Uterus (tissue), 4 donors: ENCODE data around the gene DENND4B. TPM values are rescaled to one million over a fixed set of nuclear protein-coding genes. Genes with fewer than 3 reads are reported as not detected.
A peak's percentile ranks its signal among the peaks of the same experiment; 100 is the strongest.
"Not testable (repeated sequence)": the region's sequence is repeated elsewhere in the genome, so short reads cannot be mapped to it uniquely, and the experiment has no call there.

Source experiments
- DNase-seq, 2 donors: peaks; one replicate each; pipeline ENCODE4 v3.0.0-alpha.2; 2019 to 2020
- H3K27ac ChIP-seq, 2 donors: fragments of 200-600 bp; sonication (generic); 1 replicate in 1 of 2; 2 replicates in 1 of 2; pipeline ENCODE4 v1.5.1; 2016 to 2018
- H3K27me3 ChIP-seq, 2 donors: fragments of 200-600 bp; sonication (generic); one replicate each; pipeline ENCODE4 v1.5.1; 2018 to 2019; ENCODE audit warnings: control low read depth in 1 of 2
- H3K36me3 ChIP-seq, 2 donors: fragments of 200-600 bp; sonication (generic); one replicate each; pipeline ENCODE4 v1.5.1; 2019; ENCODE audit warnings: control low read depth in 1 of 2
- H3K4me1 ChIP-seq, 2 donors: fragments of 200-600 bp; sonication (generic); one replicate each; pipeline ENCODE4 v1.5.1; 2018 to 2019; ENCODE audit warnings: control low read depth in 1 of 2
- H3K4me3 ChIP-seq, 2 donors: fragments of 200-600 bp; sonication (generic); 1 replicate in 1 of 2; 2 replicates in 1 of 2; pipeline ENCODE4 v1.5.1; 2018 to 2019; ENCODE audit warnings: mild to moderate bottlenecking in 1 of 2
- H3K9me3 ChIP-seq, 2 donors: fragments of 200-600 bp; sonication (generic); one replicate each; pipeline ENCODE4 v1.5.1; 2019; ENCODE audit warnings: control low read depth in 1 of 2
- POLR2A ChIP-seq, 2 donors: fragments of 450-650 bp; IDR thresholded peaks; one replicate each; pipeline ENCODE4 v1.6.1; 2016; ENCODE audit warnings: antibody characterized with exemption in 2 of 2, mild to moderate bottlenecking in 1 of 2, moderate library complexity in 1 of 2
- intact Hi-C: fragments of 100-400 bp; cut with DNase I; formaldehyde crosslinking; loops from one replicate; pipeline ENCODE4 v1.15.1; 2023; ENCODE audit warnings: low total_unique reads
- total RNA-seq, 4 donors: library from RNA; depleted of rRNA in 3 of 4; stranded (reverse); fragments of >200 nt in 3 of 4; gene quantifications; one replicate each; pipeline versions ENCODE4 v1.1.0 to v1.2.4, GENCODE V29; 2014 to 2023
- TF ChIP-seq, protein P1 (sequence below), 4 experiments: fragments of 200-600 bp in 2 of 4; fragments of 450-650 bp in 2 of 4; sonication (generic) in 2 of 4; IDR thresholded peaks; one replicate each; pipeline ENCODE4 v1.5.1; 2016 to 2019; ENCODE audit warnings: antibody characterized with exemption in 4 of 4, mild to moderate bottlenecking in 2 of 4, moderate library complexity in 1 of 4
- donor health status: DM: yes; HTN: yes; CAD: no.

The DENND4B gene
- total RNA-seq, 4 donors from 2014 or later = 5.6 to 94.9 (median 30.1) TPM

DNA sequence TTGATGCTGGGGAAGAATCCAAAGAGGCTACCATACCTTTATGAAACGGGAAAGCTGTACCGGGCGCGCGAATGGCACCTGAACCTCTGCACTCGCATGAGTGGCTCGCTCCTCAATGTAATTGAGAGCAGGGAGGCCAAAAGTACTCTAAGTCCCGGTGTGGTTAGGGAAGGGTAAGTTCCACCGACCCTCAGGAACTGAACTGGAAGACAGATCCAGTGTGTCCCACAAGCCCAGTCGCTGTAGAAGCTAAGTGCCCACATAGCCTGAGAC is 24.8 kb downstream of the DENND4B start:
- Histone ChIP-seq H3K27ac (peak overlapping the region; percentile 88 to 97), H3K4me3 (peak overlapping the region; percentile 67 to 95), H3K9me3 (no peaks in the 10 kb centered on the region), H3K4me1 (peaks cover 4 to 13% of the 10 kb centered on the region in 2 donors), H3K27me3 (no peaks in the 10 kb centered on the region), H3K36me3 (no peaks in the 10 kb centered on the region)
- TF ChIP-seq, protein P1, sequence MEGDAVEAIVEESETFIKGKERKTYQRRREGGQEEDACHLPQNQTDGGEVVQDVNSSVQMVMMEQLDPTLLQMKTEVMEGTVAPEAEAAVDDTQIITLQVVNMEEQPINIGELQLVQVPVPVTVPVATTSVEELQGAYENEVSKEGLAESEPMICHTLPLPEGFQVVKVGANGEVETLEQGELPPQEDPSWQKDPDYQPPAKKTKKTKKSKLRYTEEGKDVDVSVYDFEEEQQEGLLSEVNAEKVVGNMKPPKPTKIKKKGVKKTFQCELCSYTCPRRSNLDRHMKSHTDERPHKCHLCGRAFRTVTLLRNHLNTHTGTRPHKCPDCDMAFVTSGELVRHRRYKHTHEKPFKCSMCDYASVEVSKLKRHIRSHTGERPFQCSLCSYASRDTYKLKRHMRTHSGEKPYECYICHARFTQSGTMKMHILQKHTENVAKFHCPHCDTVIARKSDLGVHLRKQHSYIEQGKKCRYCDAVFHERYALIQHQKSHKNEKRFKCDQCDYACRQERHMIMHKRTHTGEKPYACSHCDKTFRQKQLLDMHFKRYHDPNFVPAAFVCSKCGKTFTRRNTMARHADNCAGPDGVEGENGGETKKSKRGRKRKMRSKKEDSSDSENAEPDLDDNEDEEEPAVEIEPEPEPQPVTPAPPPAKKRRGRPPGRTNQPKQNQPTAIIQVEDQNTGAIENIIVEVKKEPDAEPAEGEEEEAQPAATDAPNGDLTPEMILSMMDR (IDR thresholded peaks at IDR 0.05) = no peak
- TF ChIP-seq POLR2A (IDR thresholded peaks at IDR 0.05) = no peak
- intact Hi-C loops = no loop called here
- DNase-seq = no peak

DNA sequence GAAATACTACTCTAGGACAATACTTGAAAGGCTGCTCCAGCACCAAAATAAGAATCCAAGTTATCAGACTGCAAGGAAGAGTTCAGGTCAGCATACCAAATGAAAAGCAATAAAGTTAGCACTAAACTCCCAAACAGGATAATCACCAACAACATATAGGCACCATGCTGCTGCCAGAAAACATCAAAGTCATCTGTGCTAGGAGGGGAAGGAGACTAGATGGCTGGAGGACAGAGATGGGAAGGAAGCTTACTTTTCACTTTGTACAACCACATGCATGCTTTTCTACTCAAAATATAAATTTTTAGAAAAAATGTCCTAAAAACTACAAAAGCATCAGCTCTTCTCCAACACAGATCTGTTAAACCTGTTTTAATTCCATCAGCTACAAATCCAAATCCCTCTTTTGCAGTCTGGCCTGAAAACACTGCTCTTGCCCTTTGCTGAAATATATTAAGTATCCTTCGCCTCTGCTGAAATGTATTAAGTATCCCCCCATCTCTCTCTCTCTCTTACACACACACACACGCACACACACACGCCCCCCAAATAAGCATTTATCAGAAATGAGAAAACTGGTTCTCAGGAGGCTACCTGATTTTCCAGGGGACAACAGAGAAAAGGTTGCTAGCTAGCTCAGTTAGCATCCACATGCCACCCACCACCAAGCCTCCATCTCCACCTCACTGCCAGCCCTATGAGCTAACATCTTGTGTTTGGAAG is 25.3 kb downstream of the DENND4B start:
- Histone ChIP-seq H3K36me3 (no peaks in the 10 kb centered on the region), H3K27ac (peak overlapping the region; percentile 88 to 97), H3K27me3 (no peaks in the 10 kb centered on the region), H3K9me3 (no peaks in the 10 kb centered on the region), H3K4me1 (peaks cover 4 to 13% of the 10 kb centered on the region in 2 donors), H3K4me3 (peak overlapping the region; percentile 67 to 95)
- no peak for DNase-seq
- TF ChIP-seq POLR2A (IDR thresholded peaks at IDR 0.05) = no peak
- TF ChIP-seq, protein P1 (IDR thresholded peaks at IDR 0.05) = no peak
- intact Hi-C loops = no loop called here

DNA sequence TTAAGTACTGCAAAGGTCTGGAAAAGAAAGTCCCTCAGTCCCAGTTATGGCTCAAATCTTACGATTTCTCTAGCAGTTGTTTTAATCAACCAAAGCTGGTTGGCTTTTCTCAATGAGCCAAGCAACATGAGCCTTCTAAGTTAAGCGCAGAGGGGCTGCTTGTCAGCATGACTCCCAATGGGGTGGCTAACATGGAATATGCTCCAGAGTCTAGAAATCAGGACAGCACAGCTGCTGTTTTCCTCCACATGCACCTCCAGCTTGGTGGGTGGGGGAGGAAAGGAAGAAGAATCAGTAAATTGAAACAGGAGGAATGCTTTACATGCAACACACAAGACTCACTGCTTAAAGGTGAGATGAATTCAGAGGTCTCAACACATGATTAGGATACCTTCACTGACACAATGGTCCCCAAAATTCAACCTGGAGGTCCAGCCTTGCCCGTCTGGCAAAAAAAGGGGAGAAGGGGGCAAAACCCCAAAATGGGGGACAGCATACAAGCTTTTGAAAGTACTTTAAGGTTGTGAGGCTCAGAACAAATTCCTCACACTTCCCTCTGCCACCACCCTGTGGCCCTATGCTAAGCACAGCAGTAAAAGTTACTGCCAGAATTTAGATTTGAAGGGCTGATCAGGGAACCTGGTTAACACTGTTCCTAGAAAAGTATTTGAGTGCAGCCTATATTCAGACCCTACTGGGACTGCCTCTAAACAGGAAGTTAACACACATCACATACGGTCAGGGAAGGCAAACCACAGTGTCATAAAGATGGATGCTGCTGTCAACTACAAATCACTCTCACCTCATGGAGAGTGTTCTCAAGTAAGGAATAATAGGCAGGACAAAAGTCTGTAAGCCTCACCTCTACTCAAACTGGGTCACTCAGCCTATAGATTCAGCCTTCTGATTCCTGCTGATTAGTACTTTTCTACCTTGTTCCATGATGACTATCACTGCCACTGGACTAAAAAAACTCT is 26.4 kb downstream of the DENND4B start:
- Histone ChIP-seq H3K36me3 (no peaks in the 10 kb centered on the region), H3K9me3 (no peaks in the 10 kb centered on the region), H3K27me3 (no peaks in the 10 kb centered on the region), H3K27ac (peak overlapping the region in 1 of 2 donors; percentile 97), H3K4me3 (no peak overlapping the region), H3K4me1 (peaks cover 4 to 13% of the 10 kb centered on the region in 2 donors)
- intact Hi-C loops = no loop called here
- no peak for DNase-seq
- TF ChIP-seq, protein P1 (IDR thresholded peaks at IDR 0.05) = no peak
- no peak for TF ChIP-seq POLR2A (IDR thresholded peaks at IDR 0.05)

DNA sequence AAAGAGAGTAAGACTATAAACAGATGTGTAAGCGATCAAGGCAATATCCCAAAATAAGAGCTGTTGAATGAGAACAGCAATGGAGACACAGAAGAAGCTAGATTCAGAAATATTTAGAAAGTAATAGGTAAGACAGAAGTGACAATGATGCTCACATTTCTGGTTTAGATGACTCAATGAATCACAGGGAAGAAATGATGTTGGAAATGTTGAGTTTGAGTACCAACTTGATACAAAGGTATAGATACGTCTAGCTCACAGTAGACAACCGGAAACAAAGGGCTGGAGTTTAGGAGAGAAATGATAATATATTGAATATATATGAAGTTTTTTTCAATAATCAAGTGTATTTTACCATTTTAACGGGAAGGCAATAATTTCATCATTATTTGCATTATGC is 30.2 kb downstream of the DENND4B start:
- intact Hi-C loops = no loop called here
- no peak overlapping the region for H3K4me3 ChIP-seq
- DNase-seq = no peak
- H3K27me3 ChIP-seq = no peaks in the 10 kb centered on the region
- no peak for TF ChIP-seq POLR2A (IDR thresholded peaks at IDR 0.05)
- TF ChIP-seq, protein P1 (IDR thresholded peaks at IDR 0.05) = no peak
- H3K36me3 ChIP-seq = no peaks in the 10 kb centered on the region
- no peaks in the 10 kb centered on the region for H3K9me3 ChIP-seq
- no peak overlapping the region for H3K27ac ChIP-seq
- H3K4me1 ChIP-seq = peaks cover 4 to 13% of the 10 kb centered on the region in 2 donors

DNA sequence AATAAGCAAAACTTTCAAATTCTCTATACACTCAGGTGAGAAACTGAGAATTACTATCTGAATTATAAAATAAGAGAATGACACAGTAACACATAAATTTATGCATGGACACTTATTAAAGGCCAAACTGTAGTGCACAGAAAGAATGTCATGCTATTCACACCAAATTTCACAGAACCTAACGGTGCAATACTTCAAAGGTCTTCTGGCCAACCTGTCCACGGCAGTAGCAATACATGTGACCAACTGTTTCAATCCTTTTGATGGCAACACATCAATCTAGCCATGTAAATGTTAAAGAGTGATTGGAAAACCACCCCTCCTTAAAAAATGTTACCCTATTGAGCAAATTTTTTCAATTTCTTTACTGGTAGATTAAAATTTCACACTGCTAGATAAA is 34.2 kb downstream of the DENND4B start:
- Histone ChIP-seq H3K36me3 (no peaks in the 10 kb centered on the region), H3K27me3 (no peaks in the 10 kb centered on the region), H3K4me3 (no peak overlapping the region), H3K9me3 (no peaks in the 10 kb centered on the region), H3K4me1 (no peaks in the 10 kb centered on the region), H3K27ac (no peak overlapping the region)
- TF ChIP-seq POLR2A (IDR thresholded peaks at IDR 0.05) = no peak
- TF ChIP-seq, protein P1 (IDR thresholded peaks at IDR 0.05) = no peak
- intact Hi-C loops = no loop called here
- no peak for DNase-seq

DNA sequence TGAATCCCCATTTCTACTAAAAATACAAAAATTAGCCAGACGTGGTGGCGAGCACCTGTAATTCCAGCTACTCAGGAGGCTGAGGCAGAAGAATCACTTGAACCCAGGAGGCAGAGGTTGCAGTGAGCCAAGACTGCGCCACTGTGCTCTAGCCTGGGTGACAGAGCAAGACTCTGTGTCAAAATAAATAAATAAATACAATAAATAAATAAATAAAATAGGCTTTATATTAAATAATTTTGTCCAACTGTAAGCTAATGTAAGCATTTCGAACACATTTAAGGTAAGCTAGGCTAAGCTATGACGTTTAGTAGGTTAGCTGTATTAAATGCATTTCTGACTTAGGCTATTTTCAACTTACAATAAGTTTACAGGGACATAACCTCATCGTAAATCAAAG is 36.0 kb downstream of the DENND4B start:
- H3K9me3 ChIP-seq, H3K36me3 ChIP-seq, H3K27me3 ChIP-seq, DNase-seq, H3K4me3 ChIP-seq, H3K27ac ChIP-seq, H3K4me1 ChIP-seq, intact Hi-C loops: not testable (repeated sequence)
